H1 (cell line): ENCODE data around the gene RFNG.

Experiments
- CEBPB ChIP-seq: IDR thresholded peaks from 2 replicates; pipeline ENCODE4 v1.6.1; 2012; ENCODE audit warnings: low read depth, low read length
- CHD2 ChIP-seq: IDR thresholded peaks from 2 replicates; pipeline ENCODE4 v1.6.1; 2012; ENCODE audit warnings: low read length, improper control_type of control experiment
- CREB1 ChIP-seq: IDR thresholded peaks from 2 replicates; pipeline ENCODE4 v1.6.1; 2012; ENCODE audit warnings: inconsistent platforms
- GTF2F1 ChIP-seq: IDR thresholded peaks from 2 replicates; pipeline ENCODE4 v1.6.1; 2012; ENCODE audit warnings: low read depth, low read length, improper control_type of control experiment, borderline replicate concordance
- NRF1 ChIP-seq: IDR thresholded peaks from 2 replicates; pipeline ENCODE4 v1.6.1; 2011; ENCODE audit warnings: mild to moderate bottlenecking, low read depth, low read length, improper control_type of control experiment
- POLR2A ChIP-seq, 2 experiments: IDR thresholded peaks; 1 replicate in 1 of 2; 2 replicates in 1 of 2; pipeline ENCODE4 v1.6.1; 2011; ENCODE audit warnings: low read depth in 2 of 2, low read length in 2 of 2, mild to moderate bottlenecking in 2 of 2; ENCODE audit errors: control extremely low read depth in 1 of 2
- RBBP5 ChIP-seq: IDR thresholded peaks from 2 replicates; pipeline ENCODE4 v1.7.1; 2012; ENCODE audit warnings: low read depth, mild to moderate bottlenecking, inconsistent platforms, low read length, moderate library complexity, borderline replicate concordance
- TAF1 ChIP-seq: IDR thresholded peaks from 2 replicates; pipeline ENCODE4 v1.6.1; 2011; ENCODE audit warnings: mild to moderate bottlenecking, low read depth, low read length
- YY1 ChIP-seq: IDR thresholded peaks from 2 replicates; pipeline ENCODE4 v1.6.1; 2011; ENCODE audit warnings: low read depth, mild to moderate bottlenecking, low read length

GRCh38 chr17:82022981-82023446, 28.6 kb downstream of the RFNG start, which contains the start of gene LRRC45:
- TF ChIP-seq CEBPB = no peak
- TF ChIP-seq TAF1 = no peak
- TF ChIP-seq RBBP5 = no peak
- no peak for TF ChIP-seq POLR2A (IDR thresholded peaks at IDR 0.05; ENCODE audit: control extremely low read depth in 1 of 2, low read depth in 2 of 2, low read length in 2 of 2)
- no peak for TF ChIP-seq GTF2F1
- no peak for TF ChIP-seq YY1
- 0 out of 2 replicates have a peak, but pooled peaks have one; percentile 48 for TF ChIP-seq CHD2
- peak; percentile 32; the same call in 1 of the 2 replicates for TF ChIP-seq NRF1
- TF ChIP-seq CREB1 = peak; percentile 65; the same call in 1 of the 2 replicates
